Thyroid gland (tissue), 4 donors: Measurements from ENCODE around the gene EDEM3. TPM values are rescaled to one million over a fixed set of nuclear protein-coding genes. Genes with fewer than 3 reads are reported as not detected.

ENCODE experiments used
- DNase-seq, 2 donors: peaks; one replicate each; pipeline ENCODE4 v3.0.0-alpha.2; 2019
- H3K27ac ChIP-seq, 3 donors: fragments of 200-600 bp; sonication (generic); 1 replicate in 2 of 3; 2 replicates in 1 of 3; pipeline ENCODE4 v1.5.1; 2016 to 2019; ENCODE audit warnings: mild to moderate bottlenecking in 1 of 3, moderate library complexity in 1 of 3
- H3K27me3 ChIP-seq: fragments of 200-600 bp; sonication (generic); one replicate; pipeline ENCODE4 v1.5.1; 2019
- H3K36me3 ChIP-seq, 2 donors: fragments of 200-600 bp; sonication (generic); one replicate each; pipeline ENCODE4 v1.5.1; 2016 to 2019
- H3K4me1 ChIP-seq, 2 donors: fragments of 200-600 bp; sonication (generic); one replicate each; pipeline ENCODE4 v1.5.1; 2017 to 2019
- H3K4me3 ChIP-seq, 3 donors: fragments of 200-600 bp; sonication (generic); replicated peaks in 1 of 3; 1 replicate in 2 of 3; 2 replicates in 1 of 3; pipeline ENCODE4 v1.5.1; 2016; ENCODE audit warnings: mild to moderate bottlenecking in 1 of 3
- H3K9me3 ChIP-seq: fragments of 200-600 bp; sonication (generic); one replicate; pipeline ENCODE4 v1.5.1; 2017
- CTCF ChIP-seq, 6 experiments: fragments of 200-600 bp in 3 of 6; fragments of 450-650 bp in 3 of 6; sonication (generic) in 3 of 6; IDR thresholded peaks; one replicate each; pipeline ENCODE4 v1.5.1; 2016 to 2019; ENCODE audit warnings: antibody characterized with exemption in 6 of 6, mild to moderate bottlenecking in 2 of 6, inconsistent platforms in 1 of 6, moderate library complexity in 1 of 6
- POLR2A ChIP-seq, 2 donors: fragments of 450-650 bp; IDR thresholded peaks; one replicate each; pipeline ENCODE4 v1.6.1; 2017; ENCODE audit warnings: antibody characterized with exemption in 2 of 2, mild to moderate bottlenecking in 2 of 2, moderate library complexity in 1 of 2
- WGBS, 2 donors: methylation state at CpG; one replicate each; pipeline ENCODE4 v1.1.5; 2017; 5-methylcytosine and 5-hydroxymethylcytosine counted together
- intact Hi-C: fragments of 100-400 bp; cut with DNase I; formaldehyde crosslinking; loops from one replicate; pipeline ENCODE4 v1.15.1; 2023
- total RNA-seq, 4 donors: library from RNA; depleted of rRNA; stranded (reverse); fragments of >200 nt; gene quantifications; one replicate each; pipeline ENCODE4 v1.2.3, GENCODE V29; 2016

The EDEM3 gene
- total RNA-seq, 4 donors from 2014 or later, result 29.3 to 43.0 (median 35.9) TPM

- DNase-seq, result peak; percentile 32 to 48
- Histone ChIP-seq H3K36me3 (no peaks in the 10 kb centered on the region), H3K27me3 (no peaks in the 10 kb centered on the region), H3K27ac (peak overlapping the region; percentile 85 to 88 (median 87)), H3K9me3 (no peaks in the 10 kb centered on the region), H3K4me1 (peaks cover 5 to 17% of the 10 kb centered on the region in 2 donors), H3K4me3 (peak overlapping the region; percentile 80 to 94 (median 90))
- 3 to 5% methylated on average over 20 to 26 of the region's 43 CpGs for WGBS, 2 donors
- no peak for TF ChIP-seq CTCF (IDR thresholded peaks at IDR 0.05)
- no peak for TF ChIP-seq POLR2A (IDR thresholded peaks at IDR 0.05)
- intact Hi-C loops, result no loop called here
Observed at GRCh38 chr1:184753608-184754475, 816 bp downstream of the EDEM3 start.

GRCh38 chr1:184753117-184753516 is 1.5 kb downstream of the EDEM3 start:
- no peak overlapping the region for H3K4me3 ChIP-seq
- WGBS, 2 donors, result 73 to 74% methylated on average over 5 of the region's 5 CpGs
- TF ChIP-seq CTCF (IDR thresholded peaks at IDR 0.05) (no peak), POLR2A (IDR thresholded peaks at IDR 0.05) (no peak)
- peak overlapping the region in 1 of 3 donors; percentile 85 for H3K27ac ChIP-seq
- intact Hi-C loops, result no loop called here
- peaks cover 5 to 17% of the 10 kb centered on the region in 2 donors for H3K4me1 ChIP-seq
- no peaks in the 10 kb centered on the region for H3K27me3 ChIP-seq
- no peak for DNase-seq
- H3K36me3 ChIP-seq, result no peaks in the 10 kb centered on the region
- H3K9me3 ChIP-seq, result no peaks in the 10 kb centered on the region

- no peak for DNase-seq
- no peaks in the 10 kb centered on the region for H3K9me3 ChIP-seq
- no peak overlapping the region for H3K27ac ChIP-seq
- H3K4me3 ChIP-seq, result no peak overlapping the region
- H3K36me3 ChIP-seq, result no peaks in the 10 kb centered on the region
- no peak for TF ChIP-seq POLR2A (IDR thresholded peaks at IDR 0.05)
- TF ChIP-seq CTCF (IDR thresholded peaks at IDR 0.05), result no peak
- H3K4me1 ChIP-seq, result peaks cover 5 to 17% of the 10 kb centered on the region in 2 donors
- 93 to 95% methylated on average over 2 of the region's 2 CpGs for WGBS, 2 donors
- no peaks in the 10 kb centered on the region for H3K27me3 ChIP-seq
- intact Hi-C loops, result no loop called here
Observed at GRCh38 chr1:184752656-184753055, 2.0 kb downstream of the EDEM3 start.

- intact Hi-C loops, result no loop called here
- TF ChIP-seq POLR2A (IDR thresholded peaks at IDR 0.05) (no peak), CTCF (IDR thresholded peaks at IDR 0.05) (no peak)
- no peaks in the 10 kb centered on the region for H3K27me3 ChIP-seq
- no peaks in the 10 kb centered on the region for H3K36me3 ChIP-seq
- H3K4me1 ChIP-seq, result peaks cover 5 to 13% of the 10 kb centered on the region in 2 donors
- H3K4me3 ChIP-seq, result no peak overlapping the region
- DNase-seq, result no peak
- H3K9me3 ChIP-seq, result no peaks in the 10 kb centered on the region
- H3K27ac ChIP-seq, result no peak overlapping the region
- 67 to 84% methylated on average over 2 of the region's 2 CpGs for WGBS, 2 donors
Observed at GRCh38 chr1:184748740-184749139, 5.9 kb downstream of the EDEM3 start.
